ENCODE data around the gene OR1I1.

DNA sequence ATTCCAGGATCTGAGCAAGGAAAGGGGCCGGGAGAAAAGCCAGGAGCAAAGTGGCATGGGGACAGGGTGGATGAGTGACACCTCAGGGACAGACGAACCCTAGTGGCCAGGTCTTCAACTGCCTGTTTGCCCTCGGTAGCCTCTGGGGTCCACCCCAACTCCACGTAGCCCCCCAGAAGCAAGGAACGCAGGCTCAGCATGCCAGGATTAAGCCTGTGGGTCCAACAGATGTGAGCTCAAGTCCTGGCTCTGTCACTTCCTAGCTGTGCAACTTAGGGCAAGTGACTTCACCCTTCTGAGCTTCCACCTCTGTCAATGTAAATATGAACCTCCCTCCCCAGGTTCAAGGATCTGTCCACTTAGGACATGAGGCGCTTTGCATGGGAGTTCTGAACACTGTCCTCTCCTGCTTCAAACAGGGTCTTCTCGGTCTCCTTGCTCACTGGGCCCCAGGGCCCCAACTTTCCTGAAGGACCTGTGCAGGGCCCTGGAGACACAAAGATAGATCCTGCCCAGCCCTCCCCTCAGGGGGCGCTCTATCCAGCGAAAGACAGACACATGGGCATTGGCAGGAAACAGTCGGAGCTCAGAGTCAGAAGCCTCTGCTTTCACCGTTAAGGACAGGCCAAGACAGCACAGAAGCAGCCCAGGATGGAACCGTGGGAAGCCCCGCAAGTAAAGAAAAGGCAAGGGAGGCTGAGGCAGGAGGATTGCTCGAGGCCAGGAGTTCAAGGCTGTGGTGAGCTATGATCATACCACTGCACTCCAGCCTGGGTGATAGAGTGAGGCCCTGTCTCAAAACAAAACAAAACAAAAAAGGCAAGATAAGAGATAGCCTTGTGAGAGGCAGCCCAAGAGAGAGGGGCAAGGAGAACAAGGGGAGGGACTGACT is 38.4 kb downstream of the OR1I1 start:
- TF ChIP-seq EZH2 (IDR thresholded peaks at IDR 0.05) (no peak), POLR2A (IDR thresholded peaks at IDR 0.05; ENCODE audit: borderline replicate concordance, extremely low read depth, insufficient read depth, insufficient read length) (no peak), EZH2phosphoT487 (IDR thresholded peaks at IDR 0.05; ENCODE audit: borderline replicate concordance) (no peak), ATF3 (IDR thresholded peaks at IDR 0.05) (no peak), ZNF274 (IDR thresholded peaks at IDR 0.05; ENCODE audit: low read depth, low read length) (no peak), EGR1 (IDR thresholded peaks at IDR 0.05; ENCODE audit: low read depth) (no peak), POLR2AphosphoS5 (IDR thresholded peaks at IDR 0.05; ENCODE audit: low read depth, low read length) (no peak), SIN3A (IDR thresholded peaks at IDR 0.05; ENCODE audit: low read depth) (no peak), JUND (IDR thresholded peaks at IDR 0.05) (no peak), SP1 (IDR thresholded peaks at IDR 0.05; ENCODE audit: low read depth) (no peak)
- TF ChIP-seq, protein P1, sequence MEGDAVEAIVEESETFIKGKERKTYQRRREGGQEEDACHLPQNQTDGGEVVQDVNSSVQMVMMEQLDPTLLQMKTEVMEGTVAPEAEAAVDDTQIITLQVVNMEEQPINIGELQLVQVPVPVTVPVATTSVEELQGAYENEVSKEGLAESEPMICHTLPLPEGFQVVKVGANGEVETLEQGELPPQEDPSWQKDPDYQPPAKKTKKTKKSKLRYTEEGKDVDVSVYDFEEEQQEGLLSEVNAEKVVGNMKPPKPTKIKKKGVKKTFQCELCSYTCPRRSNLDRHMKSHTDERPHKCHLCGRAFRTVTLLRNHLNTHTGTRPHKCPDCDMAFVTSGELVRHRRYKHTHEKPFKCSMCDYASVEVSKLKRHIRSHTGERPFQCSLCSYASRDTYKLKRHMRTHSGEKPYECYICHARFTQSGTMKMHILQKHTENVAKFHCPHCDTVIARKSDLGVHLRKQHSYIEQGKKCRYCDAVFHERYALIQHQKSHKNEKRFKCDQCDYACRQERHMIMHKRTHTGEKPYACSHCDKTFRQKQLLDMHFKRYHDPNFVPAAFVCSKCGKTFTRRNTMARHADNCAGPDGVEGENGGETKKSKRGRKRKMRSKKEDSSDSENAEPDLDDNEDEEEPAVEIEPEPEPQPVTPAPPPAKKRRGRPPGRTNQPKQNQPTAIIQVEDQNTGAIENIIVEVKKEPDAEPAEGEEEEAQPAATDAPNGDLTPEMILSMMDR (IDR thresholded peaks at IDR 0.05 in 2 of 3, conservative IDR thresholded peaks at IDR 0.05 in 1 of 3; ENCODE audit: borderline replicate concordance in 1 of 3, insufficient read depth in 1 of 3, low read depth in 2 of 3, low read length in 2 of 3): no peak; a peak in 1 of 6 replicates
- TF ChIP-seq, protein P2, sequence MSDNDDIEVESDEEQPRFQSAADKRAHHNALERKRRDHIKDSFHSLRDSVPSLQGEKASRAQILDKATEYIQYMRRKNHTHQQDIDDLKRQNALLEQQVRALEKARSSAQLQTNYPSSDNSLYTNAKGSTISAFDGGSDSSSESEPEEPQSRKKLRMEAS (IDR thresholded peaks at IDR 0.05): no peak

All from HCT116 (cell line).